Ramos (cell line): ENCODE measurements around the gene ANKRD55.
"Not testable (repeated sequence)": the region's sequence is repeated elsewhere in the genome, so short reads cannot be mapped to it uniquely, and the experiment has no call there.

Experiments
- in situ Hi-C: fragments of 300-500 bp; cut with MboI; formaldehyde crosslinking; loops from one replicate; pipeline ENCODE4 v1.14.3; 2022; ENCODE audit warnings: low sequenced_read_pairs; ENCODE audit not compliant: unreplicated experiment

Gene ANKRD55

DNA sequence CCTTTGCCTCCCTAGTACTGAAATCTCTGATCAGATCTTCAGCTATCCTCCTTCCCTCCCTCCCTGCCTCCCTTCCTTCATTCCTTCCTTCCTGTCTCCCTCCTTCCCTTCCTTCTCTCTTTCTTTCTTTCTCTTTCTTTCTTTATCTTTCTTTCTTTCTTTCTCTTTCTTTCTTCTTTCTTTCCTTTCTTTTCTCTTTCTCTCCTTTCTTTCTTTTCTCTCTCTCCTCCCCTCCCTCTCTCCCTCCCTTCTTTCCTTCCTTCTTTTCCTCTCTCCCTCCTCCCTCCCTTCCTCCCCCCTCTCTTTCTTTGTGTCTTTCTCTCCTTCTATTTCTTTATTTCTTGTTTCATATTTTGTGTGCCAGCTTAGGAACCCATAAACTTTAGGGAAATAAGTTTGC, 23.9 kb upstream of the ANKRD55 start:
- in situ Hi-C loops: loop anchor here (25.0 kb wide), 2 partner anchors 855 to 1030 kb away; no protein-coding TSS in a partner anchor

- in situ Hi-C loops: loop anchor here (25.0 kb wide), 2 partner anchors 857 to 1032 kb away; no protein-coding TSS in a partner anchor
Observed at GRCh38 chr5:56255502-56255901, 22.4 kb upstream of the ANKRD55 start.

DNA sequence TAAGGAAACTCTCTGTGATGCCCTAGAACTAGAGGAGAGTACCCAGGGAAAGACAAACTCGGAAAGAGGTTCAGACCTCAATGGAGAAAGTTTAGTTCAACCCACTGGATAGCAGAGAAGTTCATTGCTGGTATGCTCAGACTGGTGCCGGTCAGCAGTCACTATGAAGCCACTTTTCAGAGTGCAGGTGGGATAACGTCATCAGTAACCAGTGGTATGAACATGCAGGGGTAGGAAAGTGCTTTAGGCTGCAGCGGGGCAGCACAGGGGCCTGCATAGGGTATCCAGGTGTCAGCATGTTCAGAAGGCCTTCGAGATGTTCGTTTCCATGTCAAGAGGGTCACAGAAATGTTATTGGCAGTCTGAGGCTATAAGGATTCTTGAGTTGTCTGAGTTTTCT, 20.8 kb upstream of the ANKRD55 start:
- in situ Hi-C loops: loop anchor here (25.0 kb wide), 2 partner anchors 858 to 1033 kb away; no protein-coding TSS in a partner anchor

- in situ Hi-C loops: loop anchor here (25.0 kb wide), 2 partner anchors 859 to 1034 kb away; no protein-coding TSS in a partner anchor
Observed at GRCh38 chr5:56253126-56253525, 20.0 kb upstream of the ANKRD55 start.

DNA sequence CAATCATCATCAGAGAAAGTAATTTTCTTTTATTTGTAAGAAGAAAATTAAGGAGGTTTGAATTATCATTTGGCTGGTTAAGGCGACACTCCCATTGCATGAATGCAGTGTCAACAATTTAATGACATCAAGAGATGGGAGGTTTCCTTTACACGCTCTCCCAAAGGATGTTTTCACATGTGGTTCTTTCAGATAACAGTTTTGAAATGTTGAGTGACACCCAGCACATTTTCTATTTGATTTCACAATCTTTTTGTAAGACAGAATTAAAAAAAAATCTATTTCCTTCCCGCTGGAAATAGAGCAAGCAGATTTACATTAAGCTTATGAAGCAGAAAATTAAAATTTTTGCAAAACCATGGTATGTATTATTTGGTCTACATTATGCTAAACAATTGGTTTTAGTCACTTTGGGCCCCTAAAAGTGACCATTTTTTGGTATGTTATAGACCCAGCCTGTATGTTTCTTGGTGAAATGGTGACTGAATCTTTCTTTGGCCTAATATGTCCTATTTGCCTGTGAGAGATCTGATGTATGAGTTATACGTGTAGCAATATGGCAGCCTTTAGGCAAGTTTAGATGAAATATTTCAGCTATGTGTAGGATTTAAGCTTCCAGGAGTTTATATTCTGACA, 18.9 kb upstream of the ANKRD55 start:
- in situ Hi-C loops: loop anchor here (25.0 kb wide), 2 partner anchors 860 to 1035 kb away; no protein-coding TSS in a partner anchor

- in situ Hi-C loops: loop anchor here (25.0 kb wide), 2 partner anchors 861 to 1036 kb away; no protein-coding TSS in a partner anchor
Observed at GRCh38 chr5:56251440-56251839, 18.3 kb upstream of the ANKRD55 start.

- in situ Hi-C loops: loop anchor here (25.0 kb wide), 2 partner anchors 862 to 1037 kb away; no protein-coding TSS in a partner anchor
Observed at GRCh38 chr5:56250011-56250410, 16.9 kb upstream of the ANKRD55 start.

GRCh38 chr5:56249085-56249484, 16.0 kb upstream of the ANKRD55 start:
- in situ Hi-C loops: not testable (repeated sequence)

- in situ Hi-C loops: no loop called here
Observed at GRCh38 chr5:56247592-56247991, 14.5 kb upstream of the ANKRD55 start.

GRCh38 chr5:56246769-56247168, 13.6 kb upstream of the ANKRD55 start:
- in situ Hi-C loops: no loop called here

GRCh38 chr5:56245481-56245880, 12.4 kb upstream of the ANKRD55 start:
- in situ Hi-C loops: no loop called here

DNA sequence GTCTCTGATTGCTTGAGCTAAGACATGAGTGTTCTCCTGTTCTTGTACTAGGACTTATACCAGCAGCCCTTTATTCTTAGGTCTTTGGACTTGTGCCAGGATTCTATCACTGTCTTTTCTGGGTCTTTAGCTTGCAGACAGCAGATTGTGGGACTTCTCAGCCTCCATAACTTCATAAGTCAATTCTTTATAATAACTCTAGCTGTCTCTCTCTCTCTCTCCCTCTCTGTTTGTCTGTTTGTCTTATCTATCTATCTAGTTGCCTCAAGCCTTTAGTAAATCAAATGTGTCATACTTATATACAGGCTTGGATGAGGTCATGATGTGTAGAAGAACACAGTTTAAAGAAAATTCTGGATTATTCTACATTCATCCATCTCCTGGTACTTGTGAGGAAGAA, 11.5 kb upstream of the ANKRD55 start:
- in situ Hi-C loops: no loop called here

DNA sequence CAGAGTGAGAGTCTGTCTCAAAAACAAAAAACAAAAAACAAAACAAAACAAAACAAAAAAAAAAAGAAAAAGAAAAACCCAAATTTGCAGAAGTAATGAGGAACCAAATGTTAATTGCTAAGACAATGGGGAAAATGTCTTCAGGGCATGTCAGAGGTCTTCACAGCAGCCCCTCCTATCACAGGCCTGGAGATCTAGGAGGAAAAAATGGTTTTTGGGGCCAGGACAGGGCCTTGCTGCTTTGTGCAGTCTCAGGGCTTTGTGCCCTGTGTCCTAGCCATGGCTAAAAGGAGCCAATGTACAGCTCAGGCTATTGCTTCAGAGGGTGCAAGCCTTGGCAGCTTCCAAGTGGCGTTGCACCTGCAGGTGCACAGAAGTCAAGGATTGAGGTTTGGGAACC, 9.1 kb upstream of the ANKRD55 start:
- in situ Hi-C loops: not testable (repeated sequence)

DNA sequence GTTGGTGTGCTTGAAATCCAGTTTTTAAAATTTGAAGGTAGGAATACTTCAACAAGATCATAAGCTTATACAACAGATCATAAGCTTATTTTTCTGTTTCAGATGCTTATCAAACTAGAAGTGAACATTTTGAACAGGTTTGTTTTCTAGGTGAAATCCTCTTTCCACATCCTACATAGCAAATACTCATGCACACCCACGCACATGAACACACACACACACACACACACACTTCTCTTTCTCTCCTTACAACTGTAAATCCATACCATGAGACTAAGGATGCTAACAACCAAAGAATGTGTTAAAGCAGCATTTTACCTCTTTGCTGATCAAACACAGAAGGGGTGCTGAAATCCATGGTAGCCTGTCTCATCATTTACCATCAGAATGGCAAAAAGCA, 592 bp downstream of the ANKRD55 start:
- in situ Hi-C loops: no loop called here

DNA sequence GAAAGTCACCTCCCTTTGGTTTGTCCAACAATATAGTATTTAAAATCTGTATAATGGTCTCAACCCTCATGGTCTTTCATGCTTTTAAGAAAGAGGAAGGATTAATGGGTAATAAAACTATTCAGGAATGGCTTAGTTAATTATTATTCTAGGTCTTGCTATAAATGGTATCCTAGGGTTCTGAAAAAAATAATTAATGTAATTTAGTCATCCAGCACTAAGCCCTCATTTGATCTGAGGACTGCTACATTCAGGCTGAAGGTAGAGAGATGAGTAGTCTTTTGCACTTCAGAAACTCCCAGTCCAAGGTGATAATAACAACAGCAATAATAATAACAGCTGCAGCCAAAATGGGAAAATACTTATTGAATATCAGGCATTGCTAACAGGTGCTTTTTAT, 2.6 kb downstream of the ANKRD55 start:
- in situ Hi-C loops: no loop called here

GRCh38 chr5:56229111-56229510, 4.0 kb downstream of the ANKRD55 start:
- in situ Hi-C loops: no loop called here

GRCh38 chr5:56228631-56229030, 4.5 kb downstream of the ANKRD55 start:
- in situ Hi-C loops: no loop called here

- in situ Hi-C loops: no loop called here
Observed at GRCh38 chr5:56227691-56228090, 5.4 kb downstream of the ANKRD55 start.

- in situ Hi-C loops: loop anchor here (25.0 kb wide), 1 partner anchor 1036 kb away; no protein-coding TSS in a partner anchor
Observed at GRCh38 chr5:56223298-56223697, 9.8 kb downstream of the ANKRD55 start.

DNA sequence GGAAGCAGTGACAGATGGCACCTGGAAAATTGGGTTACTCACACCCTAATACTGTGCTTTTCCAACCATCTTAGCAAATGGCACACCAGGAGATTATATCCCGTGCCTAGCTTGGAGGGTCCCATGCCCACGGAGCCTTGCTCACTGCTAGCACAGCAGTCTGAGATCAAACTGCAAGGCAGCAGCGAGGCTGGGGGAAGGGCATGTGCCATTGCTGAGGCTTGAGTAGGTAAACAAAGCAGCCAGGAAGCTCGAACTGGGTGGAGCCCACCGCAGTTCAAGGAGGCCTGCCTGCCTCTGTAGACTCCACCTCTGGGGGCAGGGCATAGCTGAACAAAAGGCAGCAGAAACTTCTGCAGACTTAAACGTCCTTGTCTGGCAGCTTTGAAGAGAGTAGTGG, 11.5 kb downstream of the ANKRD55 start:
- in situ Hi-C loops: loop anchor here (25.0 kb wide), 1 partner anchor 1034 kb away; no protein-coding TSS in a partner anchor

- in situ Hi-C loops: loop anchor here (25.0 kb wide), 1 partner anchor 1028 kb away; no protein-coding TSS in a partner anchor
Observed at GRCh38 chr5:56215019-56215830, 17.9 kb downstream of the ANKRD55 start.
